Esophagus (tissue), 2 donors: ENCODE results near the gene MESP2. TPM values are rescaled to one million over a fixed set of nuclear protein-coding genes. Genes with fewer than 3 reads are reported as not detected.
"Not testable (repeated sequence)": the region's sequence is repeated elsewhere in the genome, so short reads cannot be mapped to it uniquely, and the experiment has no call there.

Source experiments
- H3K27ac ChIP-seq, 2 donors: one replicate each; pipeline ENCODE4 v1.5.1; 2013; ENCODE audit warnings: low read depth in 2 of 2, mild to moderate bottlenecking in 2 of 2, inconsistent platforms in 1 of 2, low read length in 1 of 2, moderate library complexity in 1 of 2
- H3K27me3 ChIP-seq, 2 donors: one replicate each; pipeline ENCODE4 v1.6.1; 2013; ENCODE audit warnings: low read length in 2 of 2, control low read depth in 1 of 2, mild to moderate bottlenecking in 1 of 2; ENCODE audit not compliant: insufficient read depth in 2 of 2, control insufficient read depth in 1 of 2
- H3K36me3 ChIP-seq, 2 donors: one replicate each; pipeline ENCODE4 v1.6.1; 2013; ENCODE audit warnings: low read length in 1 of 2; ENCODE audit not compliant: control insufficient read depth in 2 of 2, insufficient read depth in 2 of 2
- H3K4me1 ChIP-seq, 2 donors: one replicate each; pipeline ENCODE4 v1.6.1; 2013; ENCODE audit warnings: low read length in 1 of 2; ENCODE audit not compliant: control insufficient read depth in 2 of 2, insufficient read depth in 2 of 2
- H3K4me3 ChIP-seq, 2 donors: one replicate each; pipeline ENCODE4 v1.5.1; 2013; ENCODE audit warnings: low read length in 2 of 2, mild to moderate bottlenecking in 2 of 2, low read depth in 1 of 2, moderate library complexity in 1 of 2
- H3K9me3 ChIP-seq, 2 donors: one replicate each; pipeline ENCODE4 v1.6.1; 2013; ENCODE audit warnings: mild to moderate bottlenecking in 2 of 2, low read depth in 1 of 2, low read length in 1 of 2, moderate library complexity in 1 of 2; ENCODE audit not compliant: control insufficient read depth in 2 of 2, insufficient read depth in 1 of 2
- WGBS, 2 donors: extraction: QIAGEN DNeasy Blood & Tissue Kit; methylation state at CpG; one replicate each; pipeline ENCODE4 v1.1.7; 2013; 5-methylcytosine and 5-hydroxymethylcytosine counted together
- polyA plus RNA-seq, 2 donors: library from polyadenylated mRNA; stranded (reverse); fragments of 200-250 nt; gene quantifications; one replicate each; pipeline ENCODE4 v1.2.3, GENCODE V29; 2013
- donor health status: healthy with polysubstance abuse.
- donor health status: Bipolar disorder and iron deficiency.

MESP2 gene
- polyA plus RNA-seq, 2 donors = 0.56 to 0.75 TPM

GRCh38 chr15:89777073-89777751 is 1.1 kb downstream of the MESP2 start:
- no peak overlapping the region for H3K27ac ChIP-seq

DNA sequence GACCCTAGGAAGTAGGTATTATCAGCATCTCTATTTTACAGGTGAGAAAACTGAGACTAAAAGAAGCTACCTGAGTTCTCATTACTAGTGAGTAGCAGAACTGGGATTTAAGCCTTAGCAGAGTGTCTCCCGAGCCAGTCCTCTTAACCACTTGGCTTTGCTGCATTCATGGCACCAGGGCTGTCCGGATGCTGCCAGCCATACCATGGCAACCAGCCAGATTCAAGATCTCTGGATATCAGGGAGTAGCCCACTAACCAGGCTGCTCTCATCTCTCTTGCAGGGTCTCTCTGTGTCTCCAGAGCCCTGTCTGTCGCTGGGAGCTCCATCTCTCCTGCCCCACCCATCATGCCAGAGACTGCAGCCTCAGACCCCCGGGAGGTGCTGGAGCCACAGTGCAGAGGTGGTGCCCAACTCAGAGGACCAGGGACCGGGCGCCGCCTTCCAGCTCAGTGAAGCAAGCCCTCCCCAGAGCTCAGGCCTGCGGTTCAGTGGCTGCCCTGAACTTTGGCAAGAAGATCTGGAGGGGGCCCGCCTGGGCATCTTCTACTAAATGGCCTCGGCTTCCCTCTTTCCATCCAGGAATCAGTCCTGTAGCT is 1.7 kb downstream of the MESP2 start:
- Histone ChIP-seq H3K4me1 (peaks cover 0 to 25% of the 10 kb centered on the region in 2 donors), H3K27me3 (no peaks in the 10 kb centered on the region), H3K9me3 (no peaks in the 10 kb centered on the region), H3K27ac (no peak overlapping the region), H3K4me3 (no peak overlapping the region), H3K36me3 (no peaks in the 10 kb centered on the region)
- 78 to 82% methylated on average over 10 of the region's 10 CpGs for WGBS, 2 donors

More at GRCh38 chr15:89777073-89777751, 1.1 kb downstream of the MESP2 start:
- H3K4me1 ChIP-seq = peaks cover 0 to 25% of the 10 kb centered on the region in 2 donors
- no peak overlapping the region for H3K4me3 ChIP-seq
- no peaks in the 10 kb centered on the region for H3K36me3 ChIP-seq
- H3K27me3 ChIP-seq = no peaks in the 10 kb centered on the region
- 67 to 74% methylated on average over 25 of the region's 25 CpGs for WGBS, 2 donors
- no peaks in the 10 kb centered on the region for H3K9me3 ChIP-seq

DNA sequence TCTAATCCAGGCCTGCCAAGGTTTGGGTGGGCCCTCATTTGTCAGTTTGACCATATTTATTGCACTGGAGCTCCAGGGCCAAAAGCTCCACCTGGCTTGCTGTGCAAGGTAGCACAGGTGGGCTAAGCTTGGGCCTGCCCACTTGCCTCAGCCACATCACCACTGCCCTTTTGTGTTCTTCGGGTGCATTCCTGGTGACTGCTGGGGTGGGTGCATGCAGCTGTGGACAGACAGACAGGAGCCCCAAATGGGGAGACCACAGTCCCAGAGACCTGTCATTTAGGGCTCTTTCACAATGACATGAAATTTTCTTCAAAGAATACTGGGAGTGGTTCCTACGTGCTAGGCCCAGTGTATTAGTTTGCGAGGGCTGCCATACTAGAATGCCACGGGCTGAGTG is 2.7 kb downstream of the MESP2 start:
- WGBS, 2 donors = 53 to 71% methylated on average over 4 of the region's 4 CpGs
- Histone ChIP-seq H3K27ac (peak overlapping the region; percentile 36 to 67), H3K4me3 (no peak overlapping the region), H3K4me1 (peaks cover 0 to 25% of the 10 kb centered on the region in 2 donors), H3K27me3 (no peaks in the 10 kb centered on the region), H3K36me3 (no peaks in the 10 kb centered on the region), H3K9me3 (no peaks in the 10 kb centered on the region)

DNA sequence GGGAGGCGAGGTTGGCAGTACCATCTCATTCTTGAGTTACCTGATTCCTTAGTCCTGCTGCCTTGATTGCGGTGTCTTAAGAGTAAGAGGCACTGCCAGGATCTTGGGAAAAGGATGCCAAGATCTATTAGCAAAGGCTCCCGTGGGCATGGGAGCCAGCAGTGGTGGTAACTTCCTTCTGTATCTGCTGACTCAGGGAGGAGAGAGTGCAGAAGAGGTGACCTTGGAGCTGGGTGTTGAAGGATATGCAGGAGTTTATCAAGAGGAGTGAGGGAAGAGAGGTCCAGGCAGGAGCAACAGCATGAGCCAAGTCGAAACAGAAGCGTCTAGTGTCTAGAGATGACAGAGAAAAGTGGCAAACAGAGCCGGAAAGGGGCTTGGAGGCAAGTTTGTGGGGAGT is 4.5 kb downstream of the MESP2 start:
- peak overlapping the region in 1 of 2 donors; percentile 92 for H3K27ac ChIP-seq
- no peaks in the 10 kb centered on the region for H3K36me3 ChIP-seq
- no peaks in the 10 kb centered on the region for H3K9me3 ChIP-seq
- no peaks in the 10 kb centered on the region for H3K27me3 ChIP-seq
- peaks cover 0 to 25% of the 10 kb centered on the region in 2 donors for H3K4me1 ChIP-seq
- 60 to 62% methylated on average over 6 of the region's 6 CpGs for WGBS, 2 donors
- no peak overlapping the region for H3K4me3 ChIP-seq

GRCh38 chr15:89781055-89781454 is 4.9 kb downstream of the MESP2 start:
- Histone ChIP-seq H3K4me3 (no peak overlapping the region), H3K27me3 (no peaks in the 10 kb centered on the region), H3K9me3 (no peaks in the 10 kb centered on the region), H3K27ac (peak overlapping the region; percentile 87 to 92), H3K36me3 (no peaks in the 10 kb centered on the region), H3K4me1 (peaks cover 0 to 24% of the 10 kb centered on the region in 2 donors)
- WGBS, 2 donors = 55 to 67% methylated on average over 6 of the region's 6 CpGs

DNA sequence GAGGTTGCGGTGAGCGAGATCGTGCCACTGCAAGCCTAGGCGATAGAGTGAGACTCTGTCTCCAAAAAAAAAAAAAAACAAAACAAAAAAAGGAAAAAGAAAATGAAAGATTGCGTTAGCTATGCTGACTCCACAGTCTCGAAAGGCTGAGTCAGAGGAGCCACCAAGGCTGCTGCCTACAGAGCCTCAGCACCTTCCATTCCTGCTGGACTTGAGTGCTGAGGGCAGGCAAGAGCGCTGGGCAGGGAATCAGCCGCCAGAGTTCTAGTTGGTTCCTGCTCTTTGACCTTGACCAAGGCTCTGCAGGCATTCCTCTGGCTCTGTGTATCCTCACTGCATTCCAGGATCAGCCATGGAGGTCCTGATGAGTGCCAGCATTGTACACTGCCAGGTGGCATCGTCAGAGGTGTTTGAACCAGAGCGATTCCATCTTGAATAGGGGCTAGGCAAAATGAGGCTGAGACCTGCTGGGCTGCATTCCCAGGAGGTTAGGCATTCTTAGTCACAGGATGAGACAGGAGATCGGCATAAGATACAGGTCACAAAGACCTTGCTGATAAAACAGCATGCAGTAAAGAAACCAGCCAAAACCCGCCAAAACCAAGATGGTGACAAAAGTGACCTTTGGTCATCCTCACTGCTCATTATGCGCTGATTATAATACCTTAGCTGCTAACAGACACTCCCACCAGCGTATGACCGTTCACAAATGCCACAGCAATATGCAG is 5.9 kb downstream of the MESP2 start:
- no peaks in the 10 kb centered on the region for H3K9me3 ChIP-seq
- H3K27me3 ChIP-seq = no peaks in the 10 kb centered on the region
- 54 to 64% methylated on average over 15 of the region's 15 CpGs for WGBS, 2 donors
- H3K4me3 ChIP-seq = no peak overlapping the region
- no peaks in the 10 kb centered on the region for H3K36me3 ChIP-seq
- peak overlapping the region; percentile 87 to 92 for H3K27ac ChIP-seq
- peaks cover 0 to 18% of the 10 kb centered on the region in 2 donors for H3K4me1 ChIP-seq

DNA sequence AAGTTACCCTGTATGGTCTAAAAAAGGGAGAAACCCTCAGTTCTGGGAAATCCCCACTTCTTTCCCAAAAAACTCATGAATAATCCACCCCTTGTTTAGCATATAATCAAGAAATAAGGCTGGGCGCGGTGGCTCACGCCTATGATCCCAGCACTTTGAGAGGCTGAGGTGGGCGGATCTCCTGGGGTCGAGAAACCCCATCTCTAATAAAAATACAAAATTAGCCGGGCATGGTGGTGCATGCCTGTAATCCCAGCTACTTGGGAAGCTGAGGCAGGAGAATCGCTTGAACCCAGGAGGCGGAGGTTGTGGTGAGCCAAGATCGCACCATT is 6.5 kb downstream of the MESP2 start:
- not testable (repeated sequence) for H3K4me3 ChIP-seq, H3K27ac ChIP-seq, H3K9me3 ChIP-seq, H3K36me3 ChIP-seq, H3K27me3 ChIP-seq
- WGBS, 2 donors = 86 to 87% methylated on average over 9 of the region's 9 CpGs
- peaks cover 0 to 18% of the 10 kb centered on the region in 2 donors for H3K4me1 ChIP-seq

DNA sequence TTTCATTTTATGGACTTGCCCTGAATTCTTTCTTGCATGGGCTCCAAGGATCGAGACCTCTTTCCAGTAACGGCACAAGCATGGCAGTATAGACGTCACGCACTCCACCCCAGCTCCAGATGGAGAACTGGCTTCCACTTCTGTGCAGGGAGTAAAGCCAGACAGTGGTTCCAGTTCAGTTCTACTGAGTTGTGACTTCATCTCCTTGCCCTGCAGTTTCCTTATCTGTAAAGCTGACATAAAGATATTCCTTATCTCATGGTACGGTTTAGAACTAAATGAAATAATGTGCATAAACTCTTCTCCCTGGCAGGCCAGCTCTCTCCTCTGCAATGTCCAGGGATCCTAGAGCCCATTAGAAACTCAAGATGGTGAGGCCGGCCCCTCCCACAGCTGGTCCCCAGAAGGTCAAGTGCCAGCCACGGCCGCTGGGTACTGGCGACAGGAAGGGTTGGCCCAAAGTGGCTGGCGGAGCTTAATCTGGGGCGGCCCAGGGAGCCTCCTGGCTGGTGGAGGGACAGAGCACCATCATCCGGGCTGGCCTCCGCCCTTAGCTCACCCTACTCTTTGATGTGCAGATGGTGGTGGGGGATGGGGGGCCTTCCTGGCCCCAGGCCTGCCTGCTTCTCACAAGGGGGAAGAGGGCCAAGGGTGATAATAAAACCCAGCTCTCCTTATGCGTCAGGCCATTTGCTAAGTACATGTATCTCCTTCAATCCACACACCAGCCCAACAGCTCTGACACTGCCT is 7.2 kb downstream of the MESP2 start:
- 62 to 81% methylated on average over 14 of the region's 14 CpGs for WGBS, 2 donors
- H3K4me3 ChIP-seq = no peak overlapping the region
- no peak overlapping the region for H3K27ac ChIP-seq
- H3K4me1 ChIP-seq = peaks cover 0 to 18% of the 10 kb centered on the region in 2 donors
- H3K27me3 ChIP-seq = no peaks in the 10 kb centered on the region
- H3K9me3 ChIP-seq = no peaks in the 10 kb centered on the region
- no peaks in the 10 kb centered on the region for H3K36me3 ChIP-seq

DNA sequence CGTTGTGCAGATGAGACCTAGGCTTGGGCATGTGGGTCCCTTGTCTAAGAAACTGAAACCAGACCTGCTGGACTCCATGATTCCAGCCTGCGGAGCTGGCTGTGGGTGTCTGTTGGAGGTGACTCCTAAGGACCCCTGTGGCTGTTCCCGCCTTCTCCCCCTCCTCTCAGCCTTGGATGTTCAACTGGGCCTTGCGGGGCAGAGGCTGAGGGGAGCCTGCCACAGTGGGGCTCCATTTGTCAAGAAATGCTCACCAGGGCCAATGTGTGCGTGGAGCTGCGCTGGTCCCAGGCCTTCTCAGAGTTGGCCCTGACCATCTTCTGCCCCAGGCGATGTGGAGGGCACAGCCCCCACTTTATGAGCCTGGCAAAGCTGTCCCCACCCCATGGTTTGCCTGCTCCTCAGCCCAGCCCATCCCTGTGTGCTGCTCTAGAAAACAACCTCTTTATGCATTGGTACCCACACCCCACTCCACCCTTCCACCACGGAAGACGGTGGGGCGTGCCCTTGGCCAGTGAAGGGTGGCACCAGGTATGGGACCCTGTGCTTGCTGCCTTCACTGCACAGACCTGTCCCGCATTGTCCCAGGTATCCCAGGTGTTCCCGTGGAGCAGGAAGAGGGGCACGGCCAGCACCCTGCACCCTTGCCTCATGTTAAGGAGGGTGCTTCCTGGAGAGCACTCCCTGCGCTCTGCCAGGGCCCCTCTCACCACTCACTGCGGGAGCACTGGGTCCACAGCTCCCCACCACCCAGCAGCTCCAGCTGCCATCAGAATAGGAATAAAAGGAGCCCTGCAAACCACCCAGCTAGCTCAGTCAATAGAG is 7.9 kb downstream of the MESP2 start:
- no peaks in the 10 kb centered on the region for H3K36me3 ChIP-seq
- no peak overlapping the region for H3K27ac ChIP-seq
- H3K4me1 ChIP-seq = peaks cover 0 to 16% of the 10 kb centered on the region in 2 donors
- WGBS, 2 donors = 85 to 89% methylated on average over 15 of the region's 15 CpGs
- no peak overlapping the region for H3K4me3 ChIP-seq
- H3K27me3 ChIP-seq = no peaks in the 10 kb centered on the region
- no peaks in the 10 kb centered on the region for H3K9me3 ChIP-seq
